GM23338 (cell line): ENCODE data around the gene ADAMTS19. TPM values are rescaled to one million over a fixed set of nuclear protein-coding genes. Genes with fewer than 3 reads are reported as not detected.

Experiments used
- ATAC-seq: fragments of 200-7000 bp; cut with Tn5 transposase; 3 replicates; pipeline ENCODE4 v1.9.1; 2020
- DNase-seq: peaks from one replicate; pipeline ENCODE4 v3.0.0-alpha.2; 2015; ENCODE audit warnings: low spot score
- H2AFZ ChIP-seq: fragments of 200-600 bp; sonication (generic); 2 replicates; pipeline ENCODE4 v1.8.0; 2016; ENCODE audit warnings: antibody characterized with exemption, mild to moderate bottlenecking, moderate library complexity
- H3F3A ChIP-seq: fragments of 200-600 bp; sonication (generic); replicated peaks from 2 replicates; pipeline ENCODE4 v1.8.0; 2017; ENCODE audit warnings: antibody characterized with exemption, mixed run types, low read depth
- H3K27ac ChIP-seq: fragments of 200-600 bp; sonication (generic); 2 replicates; pipeline ENCODE4 v1.6.1; 2016; ENCODE audit warnings: low read depth
- H3K27me3 ChIP-seq: fragments of 200-600 bp; sonication (generic); 2 replicates; pipeline ENCODE4 v1.8.0; 2016; ENCODE audit warnings: mild to moderate bottlenecking, mixed run types, moderate library complexity; ENCODE audit not compliant: insufficient read depth
- H3K36me3 ChIP-seq: fragments of 200-600 bp; sonication (generic); 2 replicates; pipeline ENCODE4 v1.8.0; 2016; ENCODE audit warnings: mild to moderate bottlenecking; ENCODE audit not compliant: insufficient read depth
- H3K4me1 ChIP-seq: fragments of 200-600 bp; sonication (generic); 2 replicates; pipeline ENCODE4 v1.8.0; 2016; ENCODE audit warnings: mild to moderate bottlenecking, moderate library complexity; ENCODE audit not compliant: insufficient read depth
- H3K4me2 ChIP-seq: fragments of 200-600 bp; sonication (generic); 2 replicates; pipeline ENCODE4 v1.7.1; 2017; ENCODE audit warnings: mixed run types
- H3K4me3 ChIP-seq: fragments of 200-600 bp; sonication (generic); 2 replicates; pipeline ENCODE4 v1.6.1; 2016; ENCODE audit warnings: mixed run types
- H3K79me2 ChIP-seq: fragments of 200-600 bp; sonication (generic); replicated peaks from 2 replicates; pipeline ENCODE4 v1.8.0; 2017; ENCODE audit warnings: mild to moderate bottlenecking; ENCODE audit not compliant: insufficient read depth
- H3K9me2 ChIP-seq: fragments of 200-600 bp; sonication (generic); 2 replicates; pipeline ENCODE4 v1.8.0; 2017; ENCODE audit not compliant: insufficient read depth
- H4K20me1 ChIP-seq: fragments of 200-600 bp; sonication (generic); replicated peaks from 2 replicates; pipeline ENCODE4 v1.8.0; 2017; ENCODE audit warnings: mild to moderate bottlenecking; ENCODE audit not compliant: insufficient read depth
- H3K27ac Mint-ChIP-seq: 2 replicates; pipeline ENCODE4 v1.8.0; 2020; ENCODE audit warnings: inconsistent platforms, mild to moderate bottlenecking, moderate library complexity, mixed read lengths
- H3K27me3 Mint-ChIP-seq: 3 replicates; pipeline ENCODE4 v1.8.0; 2022; ENCODE audit warnings: low read depth, mild to moderate bottlenecking, moderate library complexity, mixed read lengths, inconsistent platforms; ENCODE audit not compliant: insufficient read depth, poor library complexity
- H3K36me3 Mint-ChIP-seq: 3 replicates; pipeline ENCODE4 v1.8.0; 2021; ENCODE audit warnings: low read depth, mild to moderate bottlenecking, inconsistent platforms, moderate library complexity, mixed read lengths
- H3K4me1 Mint-ChIP-seq: 3 replicates; pipeline ENCODE4 v1.8.0; 2020; ENCODE audit warnings: mild to moderate bottlenecking, inconsistent platforms, mixed read lengths
- H3K4me3 Mint-ChIP-seq: 3 replicates; pipeline ENCODE4 v1.8.0; 2021; ENCODE audit warnings: moderate library complexity, mild to moderate bottlenecking, inconsistent platforms, mixed read lengths
- H3K9me3 Mint-ChIP-seq: 3 replicates; pipeline ENCODE4 v1.8.0; 2020; ENCODE audit warnings: moderate library complexity, mild to moderate bottlenecking, inconsistent platforms, mixed read lengths
- CTCF ChIP-seq, 2 experiments: fragments of 200-600 bp in 1 of 2; sonication (generic) in 1 of 2; conservative IDR thresholded peaks; 2 replicates each; pipeline versions ENCODE4 v1.5.1 to v1.6.1; 2016 to 2017; ENCODE audit warnings: antibody characterized with exemption in 2 of 2, low read depth in 2 of 2, mild to moderate bottlenecking in 2 of 2, moderate library complexity in 1 of 2
- ETS1 ChIP-seq: IDR thresholded peaks from 2 replicates; pipeline ENCODE4 v1.6.1; 2016; ENCODE audit warnings: antibody characterized with exemption
- EZH2 ChIP-seq: fragments of 200-600 bp; sonication (generic); IDR thresholded peaks from one replicate; pipeline ENCODE4 v1.8.0; 2017; ENCODE audit warnings: antibody characterized with exemption, mild to moderate bottlenecking, low read depth; ENCODE audit not compliant: unreplicated experiment
- POLR2AphosphoS5 ChIP-seq: IDR thresholded peaks from 2 replicates; pipeline ENCODE4 v1.6.1; 2016; ENCODE audit warnings: antibody characterized with exemption, low read depth
- ZNF114 ChIP-seq: fragments of 250-450 bp; sonication (Bioruptor Pico); IDR thresholded peaks from 2 replicates; pipeline ENCODE4 v1.5.0; 2020; ENCODE audit warnings: mild to moderate bottlenecking, moderate library complexity
- ZNF462 ChIP-seq: fragments of 250-450 bp; sonication (Bioruptor Pico); IDR thresholded peaks from 2 replicates; pipeline ENCODE4 v1.5.0; 2020; ENCODE audit warnings: mild to moderate bottlenecking, moderate library complexity
- polyA plus RNA-seq: library from polyadenylated mRNA; unstranded; fragments of >200 nt; fragmentation: Nextera tagmentation; extraction: Ambion mirVana; gene quantifications from 2 replicates; pipeline ENCODE4 v1.2.1, GENCODE V29; 2016
- total RNA-seq: library from RNA; depleted of rRNA; stranded (reverse); fragments of >200 nt; shearing (Covaris generic); gene quantifications from 2 replicates; pipeline ENCODE4 v1.2.3, GENCODE V29; 2014

ADAMTS19 gene
- total and polyA plus RNA-seq, 2 experiments from 2014 or later = 6.0 to 27.4 TPM

- DNase-seq = no peak
- no peaks in the 10 kb centered on the region for H3F3A ChIP-seq
- Mint-ChIP-seq H3K27ac (no peak overlapping the region), H3K4me1 (peaks cover 3% of the 10 kb centered on the region; the same call in 2 of the 3 replicates), H3K4me3 (no peak overlapping the region), H3K27me3 (no peaks in the 10 kb centered on the region), H3K9me3 (no peaks in the 10 kb centered on the region), H3K36me3 (no peaks in the 10 kb centered on the region)
- H3K36me3 ChIP-seq = no peaks in the 10 kb centered on the region
- H2AFZ ChIP-seq = no peak overlapping the region
- TF ChIP-seq CTCF (conservative IDR thresholded peaks at IDR 0.05; ENCODE audit: low read depth in 2 of 2) (no peak), ETS1 (no peak), POLR2AphosphoS5 (no peak), EZH2 (no peak), ZNF114 (CRISPR knock-in tag) (no peak)
- H3K27me3 ChIP-seq = no peaks in the 10 kb centered on the region
- ATAC-seq = no peak
- no peaks in the 10 kb centered on the region for H3K79me2 ChIP-seq
- 0 out of 2 replicates have a peak, but pooled peaks cover 6% of the 10 kb centered on the region for H3K9me2 ChIP-seq
- H3K27ac ChIP-seq = no peak overlapping the region
- no peaks in the 10 kb centered on the region for H4K20me1 ChIP-seq
- no peaks in the 10 kb centered on the region for H3K4me1 ChIP-seq
- no peak overlapping the region for H3K4me3 ChIP-seq
- no peak overlapping the region for H3K4me2 ChIP-seq
Observed at GRCh38 chr5:129445379-129445778, 14.7 kb upstream of the ADAMTS19 start.

- H3K27ac Mint-ChIP-seq = no peak overlapping the region
- H3K27me3 ChIP-seq = no peaks in the 10 kb centered on the region
- no peaks in the 10 kb centered on the region for H3K4me1 ChIP-seq
- H3K36me3 Mint-ChIP-seq = no peaks in the 10 kb centered on the region
- no peak for DNase-seq
- no peak for TF ChIP-seq ZNF462 (CRISPR knock-in tag)
- H3K4me2 ChIP-seq = no peak overlapping the region
- ATAC-seq = no peak
- no peak overlapping the region for H2AFZ ChIP-seq
- H3K27me3 Mint-ChIP-seq = no peaks in the 10 kb centered on the region
- no peaks in the 10 kb centered on the region for H3K36me3 ChIP-seq
- no peak overlapping the region for H3K27ac ChIP-seq
- H3K79me2 ChIP-seq = no peaks in the 10 kb centered on the region
- H3K9me2 ChIP-seq = no peaks in the 10 kb centered on the region
- no peak overlapping the region for H3K4me3 ChIP-seq
- no peaks in the 10 kb centered on the region for H4K20me1 ChIP-seq
- H3K4me1 Mint-ChIP-seq = peaks cover 3% of the 10 kb centered on the region; the same call in 2 of the 3 replicates
- no peaks in the 10 kb centered on the region for H3K9me3 Mint-ChIP-seq
- H3K4me3 Mint-ChIP-seq = no peak overlapping the region
- H3F3A ChIP-seq = no peaks in the 10 kb centered on the region
Observed at GRCh38 chr5:129447968-129448367, 12.1 kb upstream of the ADAMTS19 start.
